ENCODE measurements around the gene BICD2. TPM values are rescaled to one million over a fixed set of nuclear protein-coding genes. Genes with fewer than 3 reads are reported as not detected.

Gene BICD2
- total and polyA plus RNA-seq, 9 donors = 24.0 to 37.1 (median 29.7) TPM

DNA sequence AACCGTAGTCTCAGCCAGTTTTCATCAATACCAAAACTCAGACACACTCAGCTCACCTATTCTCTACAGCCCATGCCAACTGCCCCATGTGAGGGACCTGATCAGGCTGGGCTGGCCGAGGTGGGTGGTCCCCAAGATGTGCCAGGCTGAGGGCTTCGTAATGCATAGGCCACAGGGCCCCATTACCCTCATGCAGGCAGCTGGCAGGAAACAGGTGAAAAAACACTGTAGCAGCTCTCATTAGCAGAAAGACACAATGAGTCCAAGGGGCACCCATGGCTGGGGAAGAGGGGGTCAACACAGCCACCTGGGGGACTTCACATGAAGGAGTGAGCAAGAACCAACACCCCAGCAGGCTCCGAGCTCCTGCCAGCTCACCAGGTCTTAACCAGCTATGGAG, 102.9 kb downstream of the BICD2 start:
- DNase-seq = no peak
- Histone ChIP-seq H3K9me3 (replicated peaks; ENCODE audit: control insufficient read depth, low read depth, low read length) (no peaks in the 10 kb centered on the region), H3K4me3 (ENCODE audit: low read length) (no peak overlapping the region), H3K36me3 (ENCODE audit: control insufficient read depth, insufficient read depth, low read length) (peaks cover 20% of the 10 kb centered on the region), H3K27ac (ENCODE audit: low read length) (no peak overlapping the region), H3K27me3 (ENCODE audit: control insufficient read depth, insufficient read depth, low read length) (no peaks in the 10 kb centered on the region), H3K4me1 (ENCODE audit: control insufficient read depth, insufficient read depth, low read length) (no peaks in the 10 kb centered on the region)
- 88% methylated on average over 3 of the region's 4 CpGs for WGBS (ENCODE audit: insufficient coverage)

Other genes with a start within 250 kb of the BICD2 start
- 16.0 TPM for gene ECM2, start 228.8 kb downstream of the BICD2 start, total RNA-seq
- gene ECM2, start 228.8 kb downstream of the BICD2 start, polyA plus RNA-seq (ENCODE audit: insufficient read depth in 1 of 8, insufficient read length in 8 of 8, low replicate concordance in 1 of 8) = 10 to 100 TPM; 14.7 to 28.3 (median 17.3) TPM
- 6.9 TPM for gene IPPK, start 94.7 kb downstream of the BICD2 start, total RNA-seq
- 1 to 10 TPM; 6.2 to 9.2 (median 7.8) TPM for gene IPPK, start 94.7 kb downstream of the BICD2 start, polyA plus RNA-seq (ENCODE audit: insufficient read depth in 1 of 8, insufficient read length in 8 of 8, low replicate concordance in 1 of 8)
- gene ZNF484, start 113.2 kb upstream of the BICD2 start, total RNA-seq = 14.5 TPM
- gene ZNF484, start 113.2 kb upstream of the BICD2 start, polyA plus RNA-seq (ENCODE audit: insufficient read depth in 1 of 8, insufficient read length in 8 of 8, low replicate concordance in 1 of 8) = 1 to 10 TPM; 3.4 to 5.7 (median 4.4) TPM
- gene FGD3, start 182.7 kb upstream of the BICD2 start, total RNA-seq = 2.8 TPM
- gene FGD3, start 182.7 kb upstream of the BICD2 start, polyA plus RNA-seq (ENCODE audit: insufficient read depth in 1 of 8, insufficient read length in 8 of 8, low replicate concordance in 1 of 8) = 1 to 10 TPM; 2.4 to 4.8 (median 3.2) TPM